HG02571 (cell line): Measurements from ENCODE around the gene RPL26.
"Not testable (repeated sequence)": the region's sequence is repeated elsewhere in the genome, so short reads cannot be mapped to it uniquely, and the experiment has no call there.

Experiments used
- ATAC-seq: cut with Tn5 transposase; IDR thresholded peaks from one replicate; pipeline ENCODE4 v1.9.1; 2021; ENCODE audit warnings: mild to moderate bottlenecking, moderate library complexity; ENCODE audit not compliant: unreplicated experiment

RPL26 gene

GRCh38 chr17:8369944-8370343, 13.0 kb downstream of the RPL26 start:
- ATAC-seq, result no peak

- no peak for ATAC-seq
Observed at GRCh38 chr17:8368193-8368592, 14.8 kb downstream of the RPL26 start.

GRCh38 chr17:8366231-8366630, 16.8 kb downstream of the RPL26 start:
- ATAC-seq, result no peak

GRCh38 chr17:8365143-8365542, 17.9 kb downstream of the RPL26 start:
- no peak for ATAC-seq

GRCh38 chr17:8362651-8363332, 20.2 kb downstream of the RPL26 start:
- ATAC-seq, result no peak

GRCh38 chr17:8360751-8361150, 22.2 kb downstream of the RPL26 start:
- ATAC-seq, result no peak

GRCh38 chr17:8360260-8360659, 22.7 kb downstream of the RPL26 start:
- no peak for ATAC-seq

- no peak for ATAC-seq
Observed at GRCh38 chr17:8359769-8360168, 23.2 kb downstream of the RPL26 start.

- no peak for ATAC-seq
Observed at GRCh38 chr17:8357910-8358309, 25.1 kb downstream of the RPL26 start.

- ATAC-seq, result no peak
Observed at GRCh38 chr17:8354236-8354635, 28.8 kb downstream of the RPL26 start.

- no peak for ATAC-seq
Observed at GRCh38 chr17:8353736-8354135, 29.3 kb downstream of the RPL26 start.

- no peak for ATAC-seq
Observed at GRCh38 chr17:8350339-8350738, 32.7 kb downstream of the RPL26 start.

GRCh38 chr17:8347001-8347400, 36.0 kb downstream of the RPL26 start:
- not testable (repeated sequence) for ATAC-seq

- no peak for ATAC-seq
Observed at GRCh38 chr17:8345951-8346665, 36.9 kb downstream of the RPL26 start.

- no peak for ATAC-seq
Observed at GRCh38 chr17:8345052-8345690, 37.8 kb downstream of the RPL26 start.

- ATAC-seq, result no peak
Observed at GRCh38 chr17:8341456-8341855, 41.5 kb downstream of the RPL26 start.

GRCh38 chr17:8339540-8339939, 43.5 kb downstream of the RPL26 start, which contains the start of gene ODF4:
ODF4 (plus strand) TSS chr17:8339840; CDS start chr17:8340052, 212 bp downstream.
- no peak for ATAC-seq

- ATAC-seq, result no peak
Observed at GRCh38 chr17:8338753-8339140, 44.2 kb downstream of the RPL26 start.

- ATAC-seq, result no peak
Observed at GRCh38 chr17:8337802-8338752, 44.9 kb downstream of the RPL26 start.

GRCh38 chr17:8333281-8333680, 49.7 kb downstream of the RPL26 start:
- no peak for ATAC-seq

- no peak for ATAC-seq
Observed at GRCh38 chr17:8332688-8333087, 50.3 kb downstream of the RPL26 start.
